Measurements from ENCODE around the gene ATAD2B.

DNA sequence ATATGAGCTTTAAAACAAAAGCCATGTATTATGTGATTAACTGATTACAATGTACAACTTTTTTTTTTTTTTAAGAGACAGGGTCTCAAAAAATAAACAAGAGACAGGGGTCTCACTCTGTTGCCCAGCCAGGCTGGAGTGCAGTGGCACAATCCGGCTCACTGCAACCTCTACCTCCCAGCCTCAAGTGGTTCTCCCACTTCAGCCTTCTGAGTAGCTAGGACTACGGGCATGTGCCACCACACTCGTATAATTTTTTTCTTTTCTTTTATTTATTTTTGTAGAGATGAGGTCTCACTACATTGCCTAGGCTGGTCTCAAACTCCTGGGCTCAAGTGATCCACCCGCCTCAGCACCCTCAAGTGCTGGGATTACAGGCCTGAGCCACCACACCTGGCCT is 103.1 kb downstream of the ATAD2B start:
- TF ChIP-seq, protein P1, sequence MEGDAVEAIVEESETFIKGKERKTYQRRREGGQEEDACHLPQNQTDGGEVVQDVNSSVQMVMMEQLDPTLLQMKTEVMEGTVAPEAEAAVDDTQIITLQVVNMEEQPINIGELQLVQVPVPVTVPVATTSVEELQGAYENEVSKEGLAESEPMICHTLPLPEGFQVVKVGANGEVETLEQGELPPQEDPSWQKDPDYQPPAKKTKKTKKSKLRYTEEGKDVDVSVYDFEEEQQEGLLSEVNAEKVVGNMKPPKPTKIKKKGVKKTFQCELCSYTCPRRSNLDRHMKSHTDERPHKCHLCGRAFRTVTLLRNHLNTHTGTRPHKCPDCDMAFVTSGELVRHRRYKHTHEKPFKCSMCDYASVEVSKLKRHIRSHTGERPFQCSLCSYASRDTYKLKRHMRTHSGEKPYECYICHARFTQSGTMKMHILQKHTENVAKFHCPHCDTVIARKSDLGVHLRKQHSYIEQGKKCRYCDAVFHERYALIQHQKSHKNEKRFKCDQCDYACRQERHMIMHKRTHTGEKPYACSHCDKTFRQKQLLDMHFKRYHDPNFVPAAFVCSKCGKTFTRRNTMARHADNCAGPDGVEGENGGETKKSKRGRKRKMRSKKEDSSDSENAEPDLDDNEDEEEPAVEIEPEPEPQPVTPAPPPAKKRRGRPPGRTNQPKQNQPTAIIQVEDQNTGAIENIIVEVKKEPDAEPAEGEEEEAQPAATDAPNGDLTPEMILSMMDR (conservative IDR thresholded peaks at IDR 0.05 in 1 of 2, IDR thresholded peaks at IDR 0.05 in 1 of 2; ENCODE audit: low read depth in 1 of 2, low read length in 2 of 2): no peak
- TF ChIP-seq EZH2 (IDR thresholded peaks at IDR 0.05; ENCODE audit: low read length, missing control alignments): no peak

All from fibroblast of lung (primary cell).